Neural cell (in vitro differentiated cells): Measurements from ENCODE around the gene CLK3. TPM values are rescaled to one million over a fixed set of nuclear protein-coding genes. Genes with fewer than 3 reads are reported as not detected.

Experiments used
- H2AFZ ChIP-seq: fragments of 200-600, 300-800 bp; sonication (generic), shearing (Covaris generic); 2 replicates; pipeline ENCODE4 v1.6.0; 2014; ENCODE audit warnings: low read depth, mild to moderate bottlenecking, antibody characterized with exemption, low read length, moderate library complexity
- H3F3A ChIP-seq: fragments of 200-600 bp; shearing (Covaris generic); 2 replicates; pipeline ENCODE4 v1.6.1; 2016; ENCODE audit warnings: mild to moderate bottlenecking, moderate library complexity, mixed read lengths, antibody characterized with exemption, low read length; ENCODE audit not compliant: insufficient read depth, poor library complexity, severe bottlenecking
- H3K27ac ChIP-seq: fragments of 200-600, 300-800 bp; sonication (generic), shearing (Covaris generic); 2 replicates; pipeline ENCODE4 v1.5.1; 2014; ENCODE audit warnings: mild to moderate bottlenecking, low read length, moderate library complexity
- H3K27me3 ChIP-seq: fragments of 300-800, 200-600 bp; sonication (generic), shearing (Covaris generic); 2 replicates; pipeline ENCODE4 v1.6.0; 2014; ENCODE audit warnings: mild to moderate bottlenecking, low read depth, low read length, moderate library complexity; ENCODE audit not compliant: insufficient read depth
- H3K36me3 ChIP-seq: fragments of 300-800, 200-600 bp; sonication (generic), shearing (Covaris generic); 2 replicates; pipeline ENCODE4 v1.5.1; 2014; ENCODE audit warnings: mild to moderate bottlenecking, antibody characterized with exemption, low read length, moderate library complexity; ENCODE audit not compliant: insufficient read depth
- H3K4me2 ChIP-seq: fragments of 300-800, 200-600 bp; sonication (generic), shearing (Covaris generic); 2 replicates; pipeline ENCODE4 v1.6.0; 2014; ENCODE audit warnings: mild to moderate bottlenecking, low read length
- H3K4me3 ChIP-seq: fragments of 300-800, 200-600 bp; sonication (generic), shearing (Covaris generic); 2 replicates; pipeline ENCODE4 v1.5.1; 2014; ENCODE audit warnings: mild to moderate bottlenecking, low read length, moderate library complexity
- H3K79me2 ChIP-seq: fragments of 200-600 bp; shearing (Covaris generic); replicated peaks from 2 replicates; pipeline ENCODE4 v1.6.0; 2014; ENCODE audit warnings: mild to moderate bottlenecking, low read length, moderate library complexity; ENCODE audit not compliant: insufficient read depth
- H3K9ac ChIP-seq: fragments of 300-800, 200-600 bp; sonication (generic), shearing (Covaris generic); 2 replicates; pipeline ENCODE4 v1.6.1; 2016; ENCODE audit warnings: mild to moderate bottlenecking, low read length, mixed read lengths
- H3K9me2 ChIP-seq: fragments of 200-600 bp; shearing (Covaris generic); 2 replicates; pipeline ENCODE4 v1.6.1; 2016; ENCODE audit warnings: mild to moderate bottlenecking, low read length, mixed read lengths; ENCODE audit not compliant: insufficient read depth
- H3K9me3 ChIP-seq: fragments of 200-600, 300-800 bp; sonication (generic), shearing (Covaris generic); 2 replicates; pipeline ENCODE4 v1.6.1; 2016; ENCODE audit warnings: mild to moderate bottlenecking, mixed run types, low read length, moderate library complexity, mixed read lengths
- H4K20me1 ChIP-seq: fragments of 200-600 bp; shearing (Covaris generic); 2 replicates; pipeline ENCODE4 v1.6.1; 2016; ENCODE audit warnings: mild to moderate bottlenecking, mixed run types; ENCODE audit not compliant: insufficient read depth
- EP300 ChIP-seq: fragments of 450-650 bp; conservative IDR thresholded peaks from 2 replicates; pipeline ENCODE4 v1.6.1; 2014; ENCODE audit warnings: antibody characterized with exemption, mild to moderate bottlenecking, moderate library complexity; ENCODE audit not compliant: poor library complexity, severe bottlenecking
- EZH2 ChIP-seq: fragments of 200-600, 300-800 bp; shearing (Covaris generic), sonication (generic); IDR thresholded peaks from 2 replicates; pipeline ENCODE4 v1.6.1; 2014; ENCODE audit warnings: antibody characterized with exemption, low read length, borderline replicate concordance, mild to moderate bottlenecking; ENCODE audit not compliant: insufficient read depth, poor library complexity, severe bottlenecking
- MXI1 ChIP-seq: fragments of 450-650 bp; conservative IDR thresholded peaks from 2 replicates; pipeline ENCODE4 v1.6.1; 2014; ENCODE audit warnings: antibody characterized with exemption, mild to moderate bottlenecking; ENCODE audit not compliant: poor library complexity, severe bottlenecking
- POLR2AphosphoS5 ChIP-seq: IDR thresholded peaks from 2 replicates; pipeline ENCODE4 v1.6.1; 2012
- RAD21 ChIP-seq: fragments of 450-650 bp; conservative IDR thresholded peaks from 2 replicates; pipeline ENCODE4 v1.6.1; 2014; ENCODE audit warnings: antibody characterized with exemption, mild to moderate bottlenecking, moderate library complexity
- REST ChIP-seq: IDR thresholded peaks from 2 replicates; pipeline ENCODE4 v1.6.1; 2012; ENCODE audit warnings: borderline replicate concordance
- SMC3 ChIP-seq: fragments of 450-650 bp; conservative IDR thresholded peaks from 2 replicates; pipeline ENCODE4 v1.6.1; 2014; ENCODE audit warnings: antibody characterized with exemption, mild to moderate bottlenecking, moderate library complexity; ENCODE audit not compliant: poor library complexity
- TAF1 ChIP-seq: IDR thresholded peaks from 2 replicates; pipeline ENCODE4 v1.6.1; 2012; ENCODE audit warnings: low read depth
- polyA plus RNA-seq: library from polyadenylated mRNA; depleted of rRNA; stranded (reverse); fragments of >200 nt; gene quantifications from 2 replicates; pipeline ENCODE4 v1.2.3, GENCODE V29; 2014
- TF ChIP-seq, protein P1 (sequence below): fragments of 450-650 bp; IDR thresholded peaks from 2 replicates; pipeline ENCODE4 v1.5.1; 2014; ENCODE audit warnings: antibody characterized with exemption, mild to moderate bottlenecking, moderate library complexity; ENCODE audit not compliant: poor library complexity, severe bottlenecking

The CLK3 gene
- polyA plus RNA-seq, 1 donor from 2014 or later = 88.3 TPM

DNA sequence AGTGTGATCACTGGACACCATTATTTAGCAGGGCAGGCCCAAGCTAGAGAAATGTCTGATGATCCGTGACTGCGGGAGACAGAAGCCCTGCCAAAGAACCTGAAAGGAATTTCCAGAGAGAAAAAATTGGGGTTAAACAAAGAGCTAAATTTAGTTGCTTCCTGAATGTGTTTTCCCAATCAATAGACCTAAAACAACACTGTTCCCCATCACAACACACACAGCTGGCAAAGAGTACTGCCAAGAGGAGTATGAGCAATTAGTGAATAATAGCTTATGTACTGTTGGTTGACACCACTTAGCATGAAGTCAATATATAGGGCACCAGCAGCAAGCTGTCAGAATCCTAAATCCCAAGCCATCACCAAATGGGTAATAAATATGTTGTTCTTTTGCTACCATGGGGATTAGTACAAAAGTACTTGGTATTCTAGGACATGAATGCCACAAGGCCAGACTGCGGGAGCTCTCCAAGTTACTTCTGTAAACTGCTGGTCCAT, 35.7 kb downstream of the CLK3 start:
- Histone ChIP-seq H3K27ac (no peak overlapping the region), H3K4me3 (no peak overlapping the region)
- TF ChIP-seq RAD21 (no peak), MXI1 (no peak), POLR2AphosphoS5 (no peak)

DNA sequence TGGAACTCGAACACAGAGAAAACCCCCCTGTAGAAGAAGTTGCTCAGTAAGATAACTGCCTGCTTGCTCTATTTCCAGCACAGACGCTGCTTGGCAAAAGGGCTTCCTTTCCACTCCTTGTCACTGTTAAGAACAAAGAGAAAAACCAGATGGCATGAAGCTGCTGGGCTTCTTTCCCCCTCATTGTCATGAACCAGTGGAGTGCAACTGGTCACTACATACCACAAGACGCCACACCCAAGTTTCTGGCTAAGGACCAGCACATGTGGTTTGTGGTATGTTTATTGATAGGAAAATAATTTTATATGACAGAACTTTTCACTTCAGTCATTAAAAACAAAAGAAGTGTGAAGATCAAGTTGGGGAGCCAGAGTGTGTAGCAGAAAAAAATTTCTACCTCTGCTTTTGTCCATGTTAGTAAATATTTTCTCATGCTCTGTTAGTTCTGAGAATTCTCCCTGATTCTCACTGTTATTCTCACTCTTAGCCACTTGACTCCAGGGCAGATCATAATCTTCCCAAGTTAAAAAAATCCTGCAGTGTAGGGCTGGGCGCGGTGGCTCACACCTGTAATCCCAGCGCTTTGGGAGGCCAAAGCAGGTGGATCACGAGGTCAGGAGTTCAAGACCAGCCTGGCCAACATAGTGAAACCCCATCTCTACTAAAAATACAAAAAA, 37.9 kb downstream of the CLK3 start:
- H3K27ac ChIP-seq = no peak overlapping the region

More for the DNA sequence above, 35.7 kb downstream of the CLK3 start:
- Histone ChIP-seq H3K36me3 (no peaks in the 10 kb centered on the region), H3F3A (no peaks in the 10 kb centered on the region), H4K20me1 (no peaks in the 10 kb centered on the region), H3K4me2 (no peak overlapping the region), H3K9ac (no peak overlapping the region), H3K9me2 (no peaks in the 10 kb centered on the region), H3K79me2 (no peaks in the 10 kb centered on the region), H3K9me3 (no peaks in the 10 kb centered on the region), H2AFZ (no peak overlapping the region), H3K27me3 (no peaks in the 10 kb centered on the region)

More for the DNA sequence above, 37.9 kb downstream of the CLK3 start:
- H3K27me3 ChIP-seq = no peaks in the 10 kb centered on the region
- no peaks in the 10 kb centered on the region for H3K36me3 ChIP-seq
- H3K9ac ChIP-seq = no peak overlapping the region
- no peaks in the 10 kb centered on the region for H3K9me3 ChIP-seq
- no peaks in the 10 kb centered on the region for H3F3A ChIP-seq
- no peaks in the 10 kb centered on the region for H3K79me2 ChIP-seq
- no peaks in the 10 kb centered on the region for H3K9me2 ChIP-seq
- no peaks in the 10 kb centered on the region for H4K20me1 ChIP-seq
- no peak overlapping the region for H3K4me3 ChIP-seq
- H3K4me2 ChIP-seq = no peak overlapping the region
- H2AFZ ChIP-seq = no peak overlapping the region
- TF ChIP-seq RAD21 (no peak), EP300 (no peak), TAF1 (no peak), POLR2AphosphoS5 (no peak), SMC3 (no peak), REST (no peak), MXI1 (no peak), EZH2 (no peak)
- TF ChIP-seq, protein P1, sequence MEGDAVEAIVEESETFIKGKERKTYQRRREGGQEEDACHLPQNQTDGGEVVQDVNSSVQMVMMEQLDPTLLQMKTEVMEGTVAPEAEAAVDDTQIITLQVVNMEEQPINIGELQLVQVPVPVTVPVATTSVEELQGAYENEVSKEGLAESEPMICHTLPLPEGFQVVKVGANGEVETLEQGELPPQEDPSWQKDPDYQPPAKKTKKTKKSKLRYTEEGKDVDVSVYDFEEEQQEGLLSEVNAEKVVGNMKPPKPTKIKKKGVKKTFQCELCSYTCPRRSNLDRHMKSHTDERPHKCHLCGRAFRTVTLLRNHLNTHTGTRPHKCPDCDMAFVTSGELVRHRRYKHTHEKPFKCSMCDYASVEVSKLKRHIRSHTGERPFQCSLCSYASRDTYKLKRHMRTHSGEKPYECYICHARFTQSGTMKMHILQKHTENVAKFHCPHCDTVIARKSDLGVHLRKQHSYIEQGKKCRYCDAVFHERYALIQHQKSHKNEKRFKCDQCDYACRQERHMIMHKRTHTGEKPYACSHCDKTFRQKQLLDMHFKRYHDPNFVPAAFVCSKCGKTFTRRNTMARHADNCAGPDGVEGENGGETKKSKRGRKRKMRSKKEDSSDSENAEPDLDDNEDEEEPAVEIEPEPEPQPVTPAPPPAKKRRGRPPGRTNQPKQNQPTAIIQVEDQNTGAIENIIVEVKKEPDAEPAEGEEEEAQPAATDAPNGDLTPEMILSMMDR = no peak
